Stimulated activated CD8-positive, alpha-beta memory T cell treated with anti-CD3 and anti-CD28 coated beads, Interleukin-2, amount 100 ng/mL, for 1 hour (primary cell): Measurements from ENCODE around the gene EVC.
"Not testable (repeated sequence)": the region's sequence is repeated elsewhere in the genome, so short reads cannot be mapped to it uniquely, and the experiment has no call there.

Source experiments
- DNase-seq, 2 donors: peaks; one replicate each; pipeline ENCODE4 v3.0.0-alpha.2; 2020; ENCODE audit warnings: low read depth in 2 of 2

EVC gene

GRCh38 chr4:5785806-5786680, 75.0 kb downstream of the EVC start:
- no peak for DNase-seq

DNA sequence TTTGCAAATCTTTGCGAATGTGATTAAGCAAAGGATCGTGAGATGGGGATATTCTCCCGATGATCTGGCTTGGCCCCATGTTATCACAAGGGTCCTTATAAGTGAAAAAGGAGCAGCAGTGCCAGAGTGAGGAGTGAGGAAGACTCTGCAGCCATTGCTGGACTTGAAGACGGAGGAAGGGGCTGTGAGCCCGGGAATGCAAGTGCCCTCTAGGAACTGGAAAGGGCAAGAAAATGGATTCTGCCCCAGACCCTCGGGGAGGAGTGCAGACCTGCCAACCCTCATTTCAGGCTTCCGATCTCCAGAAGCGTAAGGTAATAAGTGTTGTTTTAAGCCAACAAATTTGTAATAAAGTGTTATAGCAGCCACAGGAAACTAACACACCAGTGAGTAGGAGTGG, 76.3 kb downstream of the EVC start:
- DNase-seq, result no peak

DNA sequence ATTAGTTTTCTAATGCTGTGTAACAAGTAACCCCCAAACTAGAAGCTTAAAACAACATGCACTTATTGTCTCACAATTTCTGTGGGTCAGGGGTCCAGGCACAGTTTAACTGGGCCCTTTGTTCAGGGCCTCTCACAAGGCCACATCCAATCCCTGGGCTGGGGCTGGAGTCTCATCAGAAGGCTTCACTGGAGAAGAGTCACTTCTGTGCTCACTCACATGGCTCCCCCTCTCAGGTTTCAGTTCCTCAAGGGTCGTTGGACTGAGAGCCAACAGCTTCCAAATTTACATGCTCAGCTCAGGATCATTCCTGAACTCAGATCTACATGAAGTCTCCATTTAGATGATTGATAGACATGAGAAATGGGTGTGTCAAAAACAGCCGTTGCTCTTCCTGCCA, 77.1 kb downstream of the EVC start:
- DNase-seq, result no peak

DNA sequence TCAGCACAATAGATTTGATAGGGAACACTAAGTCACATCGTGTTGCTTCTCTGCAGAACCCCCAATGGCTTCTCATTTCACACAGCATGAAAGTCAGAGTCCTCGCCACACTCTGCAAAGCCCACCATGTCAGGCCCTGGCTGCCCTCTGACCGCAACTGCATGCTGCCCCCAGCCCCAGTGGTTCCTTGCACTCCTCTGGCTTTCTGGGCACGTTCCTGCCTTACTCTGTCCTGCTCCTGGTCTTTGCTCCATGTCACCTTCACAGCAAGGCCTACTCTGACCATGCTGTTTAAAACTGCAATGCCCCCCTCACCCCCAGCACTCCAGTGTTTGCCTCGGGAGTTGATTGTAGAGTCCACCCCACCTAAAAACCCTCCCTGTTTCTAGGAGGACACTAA, 78.1 kb downstream of the EVC start:
- DNase-seq, result no peak

DNA sequence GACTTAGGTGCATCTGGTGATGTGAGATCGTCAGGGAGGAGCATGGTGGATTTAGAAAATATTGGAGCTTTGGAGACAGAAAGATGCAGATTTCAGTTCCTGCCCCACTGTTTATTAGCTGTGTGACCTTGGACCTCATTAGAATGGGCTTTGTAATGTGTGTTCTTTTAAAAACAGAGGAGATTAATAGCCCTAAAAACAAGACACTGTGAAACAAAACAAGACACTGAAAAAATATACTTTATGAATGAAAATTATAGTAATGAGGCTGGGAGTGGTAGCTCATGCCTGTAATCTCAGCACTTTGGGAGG, 79.5 kb downstream of the EVC start:
- no peak for DNase-seq

DNA sequence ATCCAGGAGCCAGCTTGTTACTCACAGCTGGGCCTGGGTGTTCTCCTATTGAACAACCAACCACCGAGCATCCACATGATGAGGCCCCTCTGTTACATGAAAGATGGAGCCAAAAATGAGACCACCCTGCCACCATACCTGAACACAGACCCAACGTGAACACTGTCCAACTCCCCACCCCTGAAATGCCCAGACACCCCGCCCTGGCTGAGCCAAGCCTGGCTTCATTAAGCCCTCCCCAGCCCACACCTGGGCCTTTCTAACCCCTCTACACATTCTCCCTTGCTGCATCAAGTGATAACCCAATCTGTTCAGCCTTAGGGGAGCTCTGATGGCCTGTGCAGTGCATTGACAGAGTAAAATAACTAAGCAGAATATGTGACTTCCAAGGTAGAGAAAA, 80.7 kb downstream of the EVC start:
- no peak for DNase-seq

DNA sequence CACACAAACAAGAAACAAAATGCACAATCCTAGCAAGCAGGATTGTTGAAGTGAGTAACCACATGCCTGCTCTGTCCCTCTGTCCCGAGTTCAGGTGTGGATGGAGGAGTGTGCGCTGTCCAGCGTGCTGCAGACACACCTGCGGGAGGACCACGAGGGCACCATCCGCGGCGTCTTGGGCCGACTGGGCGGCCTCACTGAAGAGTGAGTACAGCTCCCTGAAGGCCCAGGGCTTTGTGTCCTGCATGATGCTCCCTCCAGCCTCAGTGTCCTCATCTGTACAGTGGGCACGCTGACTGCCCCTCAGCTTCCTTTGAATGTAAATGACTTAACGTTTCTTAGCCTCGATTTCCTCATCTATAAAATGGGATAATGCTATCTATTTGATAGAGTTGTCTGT, 82.5 kb downstream of the EVC start:
- DNase-seq, result no peak

GRCh38 chr4:5795580-5795979, 84.6 kb downstream of the EVC start:
- no peak for DNase-seq

- no peak for DNase-seq
Observed at GRCh38 chr4:5796976-5797375, 86.0 kb downstream of the EVC start.

- DNase-seq, result no peak
Observed at GRCh38 chr4:5797866-5798265, 86.9 kb downstream of the EVC start.

- no peak for DNase-seq
Observed at GRCh38 chr4:5798462-5798861, 87.5 kb downstream of the EVC start.

GRCh38 chr4:5798946-5799345, 87.9 kb downstream of the EVC start:
- no peak for DNase-seq

GRCh38 chr4:5799406-5799805, 88.4 kb downstream of the EVC start:
- no peak for DNase-seq

DNA sequence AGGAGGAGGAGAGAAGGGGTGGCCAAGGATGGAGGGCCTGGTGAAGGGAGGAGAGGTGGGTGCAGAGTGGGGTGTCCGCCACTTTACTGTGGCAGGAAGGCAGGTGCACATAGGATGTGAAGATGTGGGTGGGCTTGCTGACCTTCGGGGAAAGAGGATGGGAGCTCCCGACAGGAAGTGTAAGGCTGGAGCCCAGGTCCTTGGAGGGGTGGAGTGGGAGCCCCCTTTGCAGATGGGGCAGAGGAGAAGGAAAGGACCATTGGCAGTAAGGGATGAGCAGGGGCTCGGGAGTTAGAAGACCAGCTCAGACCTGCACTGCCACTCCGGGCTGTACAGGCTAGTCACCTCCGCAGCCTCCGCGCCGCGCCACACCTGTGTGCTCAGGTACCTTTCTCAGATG, 89.5 kb downstream of the EVC start:
- no peak for DNase-seq

GRCh38 chr4:5801696-5802095, 90.7 kb downstream of the EVC start:
- no peak for DNase-seq

GRCh38 chr4:5802565-5802964, 91.6 kb downstream of the EVC start:
- DNase-seq, result no peak

DNA sequence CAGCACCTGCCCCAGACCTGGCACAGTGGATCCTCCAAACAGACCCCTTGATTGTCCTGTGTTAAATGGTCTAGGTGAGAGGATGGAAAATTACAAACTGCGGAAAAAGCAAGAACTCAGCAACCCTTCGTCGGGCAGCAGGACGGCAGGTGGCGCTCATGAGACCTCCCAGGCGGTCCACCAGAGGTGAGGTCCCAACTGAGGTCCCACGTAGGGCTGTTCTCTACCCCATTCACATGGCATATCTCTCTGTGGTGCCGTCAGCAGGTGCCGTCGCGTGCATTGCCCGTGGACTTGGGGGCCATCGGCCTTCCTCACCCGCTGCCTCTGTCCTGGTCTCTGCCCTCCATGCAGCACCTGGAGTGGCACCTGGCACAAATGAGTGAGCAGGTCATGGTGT, 93.7 kb downstream of the EVC start:
- no peak for DNase-seq

GRCh38 chr4:5805270-5805669, 94.3 kb downstream of the EVC start:
- no peak for DNase-seq

GRCh38 chr4:5808081-5808741, 97.2 kb downstream of the EVC start:
- no peak for DNase-seq

GRCh38 chr4:5809216-5809776, 98.3 kb downstream of the EVC start:
- no peak for DNase-seq

- no peak for DNase-seq
Observed at GRCh38 chr4:5810151-5810550, 99.2 kb downstream of the EVC start.

- no peak for DNase-seq
Observed at GRCh38 chr4:5810770-5811430, 99.9 kb downstream of the EVC start.

DNA sequence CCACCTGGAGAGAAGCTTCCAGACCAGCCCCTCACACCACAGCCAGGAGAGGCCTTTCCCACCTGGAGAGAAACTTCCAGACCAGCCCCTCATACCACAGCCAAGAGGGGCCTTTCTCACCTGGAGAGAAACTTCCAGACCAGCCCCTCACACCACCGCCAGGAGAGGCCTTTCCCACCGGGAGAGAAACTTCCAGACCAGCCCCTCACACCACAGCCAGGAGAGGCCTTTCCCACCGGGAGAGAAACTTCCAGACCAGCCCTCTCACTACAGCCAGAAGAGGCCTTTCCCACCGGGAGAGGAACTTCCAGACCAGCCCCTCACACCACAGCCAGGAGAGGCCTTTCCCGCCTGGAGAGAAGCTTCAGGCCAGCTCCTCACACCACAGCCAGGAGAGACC, 101.1 kb downstream of the EVC start:
- DNase-seq, result not testable (repeated sequence)
